ENCODE results near the gene CSF1R.

Gene CSF1R

GRCh38 chr5:150075806-150076205 is 10.5 kb downstream of the CSF1R start:
- TF ChIP-seq CTCF (IDR thresholded peaks at IDR 0.05; ENCODE audit: extremely low read depth, missing control alignments) = no peak
- DNase-seq (ENCODE audit: low spot score) = peak; percentile 16

GRCh38 chr5:150075233-150075632 is 11.1 kb downstream of the CSF1R start:
- DNase-seq (ENCODE audit: low spot score) = no peak
- TF ChIP-seq CTCF (IDR thresholded peaks at IDR 0.05; ENCODE audit: extremely low read depth, missing control alignments) = no peak

GRCh38 chr5:150073677-150074076 is 12.7 kb downstream of the CSF1R start:
- no peak for DNase-seq (ENCODE audit: low spot score)
- TF ChIP-seq CTCF (IDR thresholded peaks at IDR 0.05; ENCODE audit: extremely low read depth, missing control alignments) = no peak

GRCh38 chr5:150073086-150073625 is 13.2 kb downstream of the CSF1R start:
- TF ChIP-seq CTCF (IDR thresholded peaks at IDR 0.05; ENCODE audit: extremely low read depth, missing control alignments) = no peak
- DNase-seq (ENCODE audit: low spot score) = no peak

GRCh38 chr5:150070821-150071220 is 15.5 kb downstream of the CSF1R start:
- no peak for DNase-seq (ENCODE audit: low spot score)
- TF ChIP-seq CTCF (IDR thresholded peaks at IDR 0.05; ENCODE audit: extremely low read depth, missing control alignments) = no peak

- TF ChIP-seq CTCF (IDR thresholded peaks at IDR 0.05; ENCODE audit: extremely low read depth, missing control alignments) = no peak
- DNase-seq (ENCODE audit: low spot score) = no peak
Observed at GRCh38 chr5:150069672-150070627, 16.4 kb downstream of the CSF1R start.

GRCh38 chr5:150068961-150069645 is 17.3 kb downstream of the CSF1R start:
- no peak for TF ChIP-seq CTCF (IDR thresholded peaks at IDR 0.05; ENCODE audit: extremely low read depth, missing control alignments)
- DNase-seq (ENCODE audit: low spot score) = no peak

Measured in GM20000 (cell line).